HG03025 (cell line): ENCODE data around the gene ZNF281.
"Not testable (repeated sequence)": the region's sequence is repeated elsewhere in the genome, so short reads cannot be mapped to it uniquely, and the experiment has no call there.

ENCODE experiments used
- ATAC-seq: cut with Tn5 transposase; IDR thresholded peaks from one replicate; pipeline ENCODE4 v1.9.1; 2021; ENCODE audit warnings: mild to moderate bottlenecking, moderate library complexity; ENCODE audit not compliant: unreplicated experiment, low FRiP score

Gene ZNF281

DNA sequence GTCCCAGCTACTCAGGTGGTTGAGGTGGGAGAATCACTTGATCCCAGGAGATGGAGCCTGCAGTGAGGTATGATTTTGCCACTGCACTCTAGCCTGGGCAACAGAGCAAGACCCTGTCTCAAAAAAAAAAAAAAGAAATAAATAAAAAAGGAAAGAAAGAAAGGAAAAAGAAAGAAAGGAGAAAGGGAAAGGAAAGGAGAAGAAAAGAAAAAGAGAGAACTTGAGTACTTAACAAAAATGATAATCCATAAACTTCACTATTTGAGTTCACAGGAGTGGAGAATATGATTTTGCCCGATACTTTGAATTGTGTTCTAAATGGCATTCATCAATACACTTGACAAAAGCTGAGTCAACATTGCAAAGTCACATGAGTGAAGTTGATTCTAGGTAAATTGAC, 23.8 kb upstream of the ZNF281 start:
- no peak for ATAC-seq

DNA sequence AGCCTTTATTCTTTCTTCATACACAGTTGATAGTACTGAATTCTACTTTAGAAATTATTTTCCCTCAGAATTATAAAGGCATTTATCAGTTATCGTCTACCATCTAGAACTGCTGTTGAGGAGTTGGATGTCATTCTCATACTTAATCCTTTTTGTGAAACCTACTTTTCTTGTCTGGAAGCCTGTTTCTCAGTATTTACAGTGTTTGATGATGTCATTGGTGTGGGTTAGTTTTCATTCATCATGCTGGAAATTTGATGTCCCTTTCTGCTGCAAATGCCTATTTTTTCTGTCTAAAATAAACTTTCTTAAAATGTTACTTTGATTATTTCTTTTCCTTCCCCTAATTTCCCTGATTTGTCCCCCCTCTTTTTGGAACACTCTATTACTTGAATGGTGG, 22.8 kb upstream of the ZNF281 start:
- ATAC-seq, result no peak

DNA sequence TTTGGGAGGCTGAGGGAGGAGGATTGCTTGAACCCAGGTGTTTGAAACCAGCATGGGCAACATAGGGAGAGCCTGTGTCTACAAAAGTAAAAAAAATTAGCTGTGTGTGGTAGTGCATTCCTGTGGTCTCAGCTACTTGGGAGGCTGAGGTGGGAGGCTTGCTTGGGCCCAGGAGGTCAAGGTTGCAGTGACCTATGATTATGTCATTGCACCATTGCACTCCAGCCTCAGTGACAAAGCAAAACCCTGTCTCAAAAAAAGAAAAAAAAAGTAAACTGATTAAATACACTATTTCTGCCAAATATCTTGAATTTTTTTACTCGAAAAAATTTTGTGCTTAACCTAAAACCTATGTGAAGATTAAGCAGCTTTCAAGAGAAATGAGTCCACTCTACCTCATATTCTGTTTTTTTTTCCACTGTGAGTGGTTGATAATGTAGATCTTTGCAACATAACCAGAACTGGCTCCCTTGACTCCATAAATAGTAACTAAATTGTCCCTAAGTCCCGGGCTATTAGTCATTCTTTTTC, 19.4 kb upstream of the ZNF281 start:
- ATAC-seq, result no peak

DNA sequence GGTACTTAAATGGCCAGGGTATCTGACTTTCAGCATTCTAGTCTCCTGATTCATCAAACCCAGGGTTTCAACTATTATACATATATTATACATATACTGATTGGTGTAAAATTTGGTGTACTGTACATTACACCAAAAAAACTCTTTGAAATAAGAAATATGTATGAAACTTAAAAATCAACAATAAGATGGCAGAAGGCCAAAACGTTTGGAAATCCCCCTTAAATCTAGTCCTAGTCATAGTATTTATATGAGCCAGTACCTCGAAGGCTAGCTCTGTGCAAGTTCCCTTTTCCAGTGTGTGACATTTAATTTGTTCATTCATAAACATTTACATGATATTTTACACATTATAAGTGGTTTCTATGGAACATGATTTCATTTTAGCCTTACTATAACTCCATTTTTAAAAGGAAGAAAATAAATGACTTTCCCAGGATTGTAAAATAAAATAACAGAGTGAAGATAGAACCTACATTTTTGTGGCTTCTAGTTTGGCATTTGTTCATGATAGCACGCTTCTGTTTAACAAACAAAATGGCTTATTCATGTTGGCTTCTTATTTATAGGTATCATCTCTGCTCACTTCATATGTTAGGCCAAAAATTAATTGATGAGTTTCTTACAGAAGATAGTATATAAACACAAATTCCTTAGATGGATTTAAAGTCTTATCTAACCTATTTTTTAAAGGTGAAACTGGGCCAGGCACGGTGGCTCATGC, 18.8 kb upstream of the ZNF281 start:
- ATAC-seq, result no peak

DNA sequence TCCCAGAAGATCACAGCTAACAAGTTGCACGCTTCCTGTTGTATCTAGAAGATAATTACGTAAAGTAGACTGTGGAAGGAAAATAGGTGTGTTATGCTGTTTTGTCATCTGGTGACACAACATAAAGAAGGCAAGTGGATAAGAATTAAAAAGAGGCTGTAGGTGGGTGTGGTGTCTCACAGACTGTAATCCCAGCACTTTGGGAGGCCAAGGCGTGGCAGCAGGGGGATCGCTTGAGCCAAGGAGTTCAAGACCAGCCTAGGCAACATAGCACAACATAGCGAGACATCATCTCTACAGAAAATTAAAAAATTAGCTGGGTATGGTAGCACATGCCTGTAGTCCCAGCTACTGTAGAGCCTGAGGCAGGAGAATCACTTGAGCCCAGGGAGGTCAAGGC, 17.9 kb upstream of the ZNF281 start:
- ATAC-seq, result no peak

DNA sequence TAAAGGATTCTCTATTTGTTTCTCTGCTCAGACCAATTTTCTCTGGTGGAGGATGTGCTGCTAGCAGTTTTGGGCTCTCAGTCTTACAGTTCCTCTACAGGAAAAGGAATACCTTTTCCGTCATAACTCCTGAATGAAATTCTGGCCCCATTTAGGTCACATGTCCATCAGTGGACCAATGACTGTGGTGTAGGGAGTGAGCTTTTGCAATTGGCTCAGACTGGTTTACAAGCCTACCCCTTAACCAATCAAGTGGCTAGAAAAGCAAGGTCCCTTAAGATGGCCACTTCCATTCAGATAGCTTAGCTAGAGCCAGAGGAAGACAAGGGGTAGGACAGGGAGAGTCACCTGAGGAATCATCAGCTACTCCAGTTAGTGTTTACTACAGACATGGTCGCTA, 16.4 kb upstream of the ZNF281 start:
- no peak for ATAC-seq

DNA sequence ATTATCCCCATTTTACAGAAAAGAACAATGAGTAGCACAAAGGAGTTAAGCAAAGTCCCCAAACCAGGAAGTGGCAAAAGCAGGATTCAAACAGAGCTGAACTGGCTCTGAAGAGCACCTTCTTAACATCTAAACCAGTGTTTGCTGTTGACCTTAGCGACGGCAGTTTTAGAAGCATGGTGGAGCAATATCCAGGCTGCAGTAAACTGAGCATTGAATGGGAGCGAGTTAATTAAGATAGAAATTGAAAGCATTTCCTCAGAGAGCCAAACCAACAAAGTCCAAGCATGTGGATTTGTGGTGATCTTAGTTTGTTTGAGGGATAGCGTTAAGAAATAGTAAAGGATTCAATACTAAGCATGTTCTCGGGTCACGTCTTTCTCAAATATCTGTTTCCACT, 13.4 kb upstream of the ZNF281 start:
- no peak for ATAC-seq

DNA sequence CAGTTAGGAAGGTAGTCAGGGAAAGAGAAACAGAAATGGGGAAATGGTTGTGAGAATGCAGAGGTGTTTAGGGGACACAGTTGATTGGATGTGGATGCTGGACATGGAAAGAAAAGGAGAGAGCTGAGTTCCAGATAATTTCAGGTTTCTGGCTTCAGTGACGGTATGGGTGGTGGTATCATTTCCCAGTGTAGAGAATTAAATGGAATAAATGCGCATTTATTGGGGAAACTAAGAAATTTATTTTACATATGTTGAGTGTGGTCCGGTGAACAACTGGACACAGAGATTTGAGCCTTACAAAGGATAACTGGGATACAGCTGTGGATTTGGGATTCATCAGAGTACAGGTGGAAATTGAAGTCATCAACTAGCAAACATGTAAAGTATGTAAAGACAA, 12.4 kb upstream of the ZNF281 start:
- ATAC-seq, result no peak

DNA sequence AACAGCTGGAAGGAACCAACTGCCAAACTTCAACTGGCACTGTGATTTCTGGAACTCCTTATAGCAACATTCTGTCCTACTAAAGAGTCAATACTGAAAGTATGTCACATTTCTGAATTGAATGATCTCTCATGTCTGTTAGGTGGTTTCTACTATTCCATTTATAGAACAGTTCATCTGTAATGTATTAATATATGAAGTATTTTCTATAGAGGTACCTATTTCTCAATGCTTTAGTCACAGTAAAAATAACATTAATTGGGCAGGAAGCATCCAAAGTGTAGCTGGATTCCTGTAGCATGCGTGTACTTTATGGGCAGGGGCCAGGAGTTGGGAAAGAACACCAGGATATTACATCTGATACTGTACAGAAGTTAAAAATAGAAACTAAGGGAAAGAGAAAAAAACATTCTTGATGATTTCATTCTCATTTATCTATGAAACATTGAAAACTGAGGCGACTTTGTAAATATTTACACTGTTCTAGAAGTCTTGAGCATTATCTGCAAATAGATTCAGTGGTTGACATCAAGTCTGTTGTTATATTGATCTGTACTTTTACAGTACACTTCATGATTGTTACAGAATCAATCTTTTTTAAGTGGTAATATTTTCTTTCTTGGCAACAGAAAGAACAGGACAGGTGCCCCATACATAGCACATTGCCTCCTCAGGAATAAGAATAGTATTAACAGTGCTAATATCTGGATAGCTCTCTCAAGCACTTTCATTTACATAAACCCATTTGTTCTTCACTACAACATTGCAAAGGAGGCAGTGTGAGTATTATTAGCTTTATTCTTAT, 6.2 kb upstream of the ZNF281 start:
- peak; percentile 72 for ATAC-seq

DNA sequence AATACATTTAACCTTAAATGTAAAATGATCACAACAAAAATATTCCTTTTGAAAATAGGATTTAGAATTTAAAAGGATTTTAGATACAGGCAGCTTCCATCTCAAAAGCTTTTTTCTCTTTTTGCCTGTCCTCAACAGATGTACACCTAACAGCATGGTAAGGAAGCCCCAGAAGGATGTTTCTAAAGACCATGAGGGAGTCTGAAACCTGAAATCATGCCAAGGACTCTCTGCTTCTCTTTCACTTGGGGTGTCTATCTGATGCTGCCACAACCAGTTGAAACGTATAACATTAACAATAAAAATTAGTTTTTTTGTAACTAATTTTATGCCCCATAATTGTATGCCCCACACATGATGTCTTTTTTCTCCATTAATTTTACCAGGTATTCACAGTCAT, 5.4 kb upstream of the ZNF281 start:
- peak; percentile 53 for ATAC-seq

DNA sequence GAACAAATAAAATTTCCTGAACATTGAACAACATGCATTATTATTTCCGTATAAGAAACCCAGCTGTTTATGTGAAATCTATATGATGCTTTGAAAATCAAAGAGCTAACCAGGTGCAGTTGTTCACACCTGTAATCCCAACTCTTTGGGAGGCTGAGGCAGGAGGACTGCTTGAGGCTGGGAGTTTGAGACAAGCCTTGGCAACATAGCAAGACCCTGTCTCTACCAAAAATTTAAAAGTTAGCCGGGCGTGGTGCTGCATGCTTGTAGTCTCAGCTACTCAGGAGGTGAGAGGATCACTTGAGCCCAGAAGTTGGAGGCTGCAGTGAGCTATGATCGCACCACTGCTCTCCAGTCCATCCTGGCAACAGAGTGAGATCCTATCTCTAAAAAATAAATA, 4.8 kb upstream of the ZNF281 start:
- no peak for ATAC-seq

DNA sequence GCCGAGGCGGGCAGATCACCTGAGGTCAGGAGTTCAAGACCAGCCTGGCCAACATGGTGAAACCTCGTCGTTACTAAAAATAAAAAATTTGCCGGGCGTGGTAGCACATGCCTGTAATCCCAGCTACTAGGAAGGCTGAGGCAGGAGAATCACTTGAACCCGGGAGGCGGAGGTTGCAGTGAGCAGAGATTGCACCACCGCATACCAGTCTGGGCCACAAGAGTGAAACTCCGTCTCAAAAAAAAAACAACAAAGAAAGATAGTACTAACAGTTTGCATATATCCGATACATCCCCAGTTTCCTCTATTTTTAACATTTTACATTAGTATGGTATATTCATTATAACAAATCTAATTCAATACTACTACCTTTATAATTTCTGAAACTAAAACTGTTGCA, 3.9 kb upstream of the ZNF281 start:
- not testable (repeated sequence) for ATAC-seq

DNA sequence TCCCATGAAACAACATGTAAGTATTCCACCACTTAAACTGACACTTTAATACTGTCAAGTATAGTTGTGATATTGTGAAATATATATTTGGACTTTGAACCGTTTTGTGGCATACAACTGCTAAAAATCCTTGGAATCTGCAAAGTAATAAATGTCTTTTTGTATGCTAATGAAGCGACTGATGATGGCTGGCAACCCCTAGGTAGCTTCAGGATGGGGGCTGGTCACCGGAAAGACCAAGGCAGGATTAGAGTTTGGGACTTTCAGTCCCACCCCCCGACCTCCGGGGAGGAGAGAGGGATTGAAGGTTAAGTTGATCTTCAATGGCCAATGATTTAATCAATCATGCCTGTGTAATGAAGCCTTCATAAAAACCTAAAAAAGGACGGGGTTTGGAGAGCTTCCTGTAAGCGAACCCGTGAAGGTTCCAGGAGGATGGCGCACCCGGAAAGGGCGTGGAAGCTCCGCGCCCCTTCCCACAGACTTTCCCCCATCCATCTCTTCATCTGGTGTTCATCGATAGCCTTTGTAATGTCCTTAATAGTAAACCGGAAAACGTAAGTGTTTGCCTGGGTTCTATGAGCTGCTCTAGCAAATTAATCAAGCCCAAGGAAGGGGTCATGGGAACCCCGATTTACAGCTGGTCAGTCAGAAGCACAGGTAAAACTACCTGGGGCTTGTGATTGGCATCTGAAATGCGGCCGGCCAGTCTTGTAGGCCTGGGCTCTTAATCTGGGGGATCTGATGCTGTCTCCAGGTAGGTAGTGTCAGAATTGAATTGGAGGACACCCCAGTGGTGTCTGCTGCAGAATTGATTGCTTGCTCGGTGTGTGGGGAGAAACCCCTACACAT, 1.8 kb upstream of the ZNF281 start:
- ATAC-seq, result no peak

DNA sequence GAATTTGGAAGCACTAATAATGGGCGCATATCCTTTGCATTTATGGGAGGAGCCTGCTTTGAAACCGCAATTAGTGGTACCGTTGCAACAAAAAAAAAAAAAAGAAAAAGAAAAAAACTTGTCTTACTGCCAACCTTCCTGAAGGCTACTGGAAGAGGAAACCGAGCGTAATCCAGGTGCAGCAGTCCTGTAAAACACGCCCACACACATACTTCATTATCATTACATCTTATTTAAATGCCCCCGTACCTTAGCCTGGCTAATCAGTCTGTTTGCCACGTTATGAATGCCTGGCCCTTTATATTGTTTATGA, 686 bp upstream of the ZNF281 start:
- peak; percentile 5 for ATAC-seq

DNA sequence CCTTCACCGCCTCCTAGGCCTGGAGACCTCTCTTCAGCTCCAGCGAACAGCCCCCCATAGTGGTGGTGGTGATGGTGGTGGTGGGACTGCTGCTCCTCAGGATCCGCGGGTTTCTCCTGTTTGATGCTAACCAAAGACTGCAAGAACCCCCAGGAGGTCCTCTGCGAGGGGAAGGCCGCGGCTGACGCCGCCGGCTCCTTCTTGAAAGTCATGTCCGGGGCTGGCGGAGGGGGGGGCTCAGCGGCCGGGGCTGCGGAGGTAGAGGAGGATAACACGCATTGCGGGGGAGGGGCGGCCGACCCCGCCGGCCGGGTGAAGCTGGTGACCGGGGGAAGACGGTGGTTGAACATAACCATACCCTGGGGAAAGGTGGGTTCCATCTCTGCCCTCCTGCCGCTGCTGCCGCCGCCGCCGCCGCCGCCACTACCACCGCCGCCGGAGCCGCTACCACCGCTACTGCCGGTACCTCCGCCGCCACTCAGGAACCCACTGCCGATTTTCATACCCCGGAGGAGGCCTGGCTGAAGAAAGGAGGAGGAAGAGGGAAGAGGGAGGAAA, 554 bp downstream of the ZNF281 start:
- peak; percentile 39 for ATAC-seq

DNA sequence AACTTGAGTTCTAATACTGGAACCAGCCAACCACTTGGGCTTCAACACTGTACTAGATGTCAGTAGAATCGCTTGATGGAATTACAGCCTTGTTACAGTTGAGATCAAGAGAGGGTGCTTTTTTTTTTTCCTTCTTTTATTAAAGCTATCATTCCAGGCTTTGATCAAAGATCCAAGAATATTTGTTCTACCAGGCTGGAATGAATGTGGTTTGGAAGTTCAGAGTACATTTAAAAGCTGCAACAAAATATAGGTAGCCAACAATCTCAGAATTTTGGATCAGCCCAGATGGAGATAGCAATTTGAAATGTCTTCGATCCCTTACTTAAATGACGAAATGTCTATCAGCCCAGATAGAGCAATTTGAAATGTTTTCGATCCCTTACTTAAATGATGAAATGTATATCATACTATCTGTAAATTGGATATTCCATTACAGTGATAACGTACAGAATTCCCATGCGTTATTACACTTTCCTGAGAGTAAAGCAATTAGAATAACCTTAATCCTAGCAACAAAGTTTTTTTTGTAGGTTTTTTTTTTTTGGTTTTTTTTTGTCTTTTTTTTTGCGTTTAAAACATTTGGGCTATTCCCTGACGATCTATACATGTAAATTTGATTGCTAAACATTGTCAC, 3.6 kb downstream of the ZNF281 start:
- ATAC-seq, result no peak

DNA sequence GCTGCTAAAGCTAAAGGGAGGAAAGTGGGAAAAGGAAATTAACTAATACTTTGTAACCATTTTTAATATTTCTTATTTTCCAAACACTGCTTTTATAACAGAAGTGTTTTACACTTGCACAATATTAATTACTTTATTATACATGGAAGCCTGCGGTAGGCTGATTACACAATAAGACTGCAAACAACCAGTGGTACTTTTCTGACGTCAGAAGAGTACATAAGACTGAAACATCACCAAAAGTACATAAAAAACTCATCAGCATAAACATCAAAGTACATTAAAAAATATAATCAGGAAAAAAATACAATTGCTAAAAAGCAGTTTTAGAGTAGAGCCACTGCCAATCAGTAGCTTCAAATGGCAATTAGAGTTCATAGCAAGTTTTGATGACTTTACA, 4.6 kb downstream of the ZNF281 start:
- no peak for ATAC-seq

DNA sequence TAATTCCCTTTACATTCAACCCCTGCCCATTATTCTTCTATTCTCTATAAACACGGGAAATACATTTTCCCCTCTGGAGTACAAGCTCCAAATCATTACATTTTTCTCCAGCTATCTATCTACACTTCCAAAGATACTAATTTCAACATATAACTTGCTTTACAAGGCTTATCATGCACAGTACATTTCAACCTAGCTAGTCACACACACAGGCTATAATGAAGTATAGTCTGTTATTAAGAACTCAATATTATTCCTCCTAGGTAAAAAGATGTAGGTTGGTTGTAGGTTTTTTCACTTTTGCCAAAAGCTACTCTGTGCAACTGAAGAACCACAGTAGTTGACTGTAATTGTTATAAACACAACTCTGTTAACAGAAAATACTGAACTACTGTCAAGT, 8.1 kb downstream of the ZNF281 start:
- no peak for ATAC-seq

DNA sequence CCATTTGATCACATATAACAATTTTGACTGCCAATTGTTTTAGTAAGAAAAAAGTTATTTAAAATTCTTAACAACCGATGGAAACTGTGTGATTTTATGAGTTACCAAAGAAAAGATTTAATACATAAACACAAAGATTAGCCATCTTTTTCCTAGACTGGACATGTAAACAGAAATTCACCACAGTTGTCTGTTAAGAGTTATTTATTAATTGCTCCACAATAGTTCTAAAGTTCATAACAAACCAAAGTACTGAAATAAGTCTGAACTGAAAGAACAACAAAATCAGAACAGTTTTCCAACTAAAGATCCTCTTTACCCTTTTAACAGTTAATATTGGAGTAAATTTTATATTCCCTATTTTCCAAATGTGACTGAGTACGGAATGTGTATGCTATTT, 8.6 kb downstream of the ZNF281 start:
- ATAC-seq, result no peak

DNA sequence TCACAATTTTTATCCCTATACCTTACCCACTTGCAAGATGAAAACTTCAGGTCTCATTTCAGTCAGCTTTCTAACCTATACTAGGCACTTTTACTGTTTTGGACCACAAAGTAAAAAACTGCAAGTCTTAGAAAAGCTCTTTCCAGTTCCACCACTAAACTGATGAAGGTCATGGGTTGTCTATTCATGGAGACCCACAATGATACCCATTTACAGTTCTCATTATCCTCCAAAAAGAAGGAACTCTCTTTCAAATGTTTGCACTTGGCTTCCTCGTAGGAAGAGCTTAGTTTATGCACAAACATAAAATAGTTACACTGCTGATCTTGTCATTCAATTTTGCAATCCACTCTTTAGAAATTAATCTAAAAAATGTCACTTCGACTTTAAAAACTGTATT, 9.3 kb downstream of the ZNF281 start:
- ATAC-seq, result no peak
